Activated CD4-positive, alpha-beta T cell treated with anti-CD3 and anti-CD28 coated beads, Interleukin-2, amount 50 U/mL, for 48 hours (primary cell): ENCODE results near the gene CCNYL1.

Experiments
- DNase-seq, 2 experiments: peaks; one replicate each; pipeline ENCODE4 v3.0.0-alpha.2; 2020

The CCNYL1 gene

GRCh38 chr2:207767461-207768167 is 56.2 kb downstream of the CCNYL1 start:
- peak; percentile 4 to 16 for DNase-seq

GRCh38 chr2:207768168-207768865 is 56.9 kb downstream of the CCNYL1 start:
- DNase-seq, result peak; percentile 39

GRCh38 chr2:207768866-207769596 is 57.6 kb downstream of the CCNYL1 start:
- peak; percentile 32 to 46 for DNase-seq

- peak; percentile 7 for DNase-seq
Observed at GRCh38 chr2:207770602-207771404, 59.4 kb downstream of the CCNYL1 start.

GRCh38 chr2:207771421-207771820 is 60.0 kb downstream of the CCNYL1 start:
- DNase-seq, result no peak

GRCh38 chr2:207772081-207772843 is 60.8 kb downstream of the CCNYL1 start:
- peak; percentile 29 to 37 for DNase-seq

GRCh38 chr2:207772844-207773205 is 61.4 kb downstream of the CCNYL1 start:
- no peak for DNase-seq

- DNase-seq, result no peak
Observed at GRCh38 chr2:207775473-207775872, 64.0 kb downstream of the CCNYL1 start.

- DNase-seq, result no peak
Observed at GRCh38 chr2:207777124-207777523, 65.7 kb downstream of the CCNYL1 start.

GRCh38 chr2:207778298-207778882 is 67.0 kb downstream of the CCNYL1 start:
- DNase-seq, result no peak

GRCh38 chr2:207779523-207779922 is 68.1 kb downstream of the CCNYL1 start:
- DNase-seq, result no peak

GRCh38 chr2:207782238-207783030 is 71.0 kb downstream of the CCNYL1 start:
- no peak for DNase-seq

- DNase-seq, result no peak
Observed at GRCh38 chr2:207783514-207783913, 72.1 kb downstream of the CCNYL1 start.

- no peak for DNase-seq
Observed at GRCh38 chr2:207784898-207785297, 73.5 kb downstream of the CCNYL1 start.

- DNase-seq, result no peak
Observed at GRCh38 chr2:207787017-207787416, 75.6 kb downstream of the CCNYL1 start.

- DNase-seq, result no peak
Observed at GRCh38 chr2:207787800-207788199, 76.4 kb downstream of the CCNYL1 start.

- DNase-seq, result no peak
Observed at GRCh38 chr2:207790898-207791297, 79.5 kb downstream of the CCNYL1 start.

- no peak for DNase-seq
Observed at GRCh38 chr2:207791579-207792243, 80.3 kb downstream of the CCNYL1 start.

- DNase-seq, result no peak
Observed at GRCh38 chr2:207792244-207792785, 80.9 kb downstream of the CCNYL1 start.
